ENCODE measurements around the gene CELF3.
"Not testable (repeated sequence)": the region's sequence is repeated elsewhere in the genome, so short reads cannot be mapped to it uniquely, and the experiment has no call there.

- not testable (repeated sequence) for TF ChIP-seq CTCF (IDR thresholded peaks at IDR 0.05; ENCODE audit: low read depth, low read length); EZH2phosphoT487 (IDR thresholded peaks at IDR 0.05; ENCODE audit: low read depth)
Measured at GRCh38 chr1:151682901-151683300, 33.7 kb downstream of the CELF3 start.

Data from OCI-LY3 (cell line).